Activated CD8-positive, alpha-beta memory T cell treated with anti-CD3 and anti-CD28 coated beads, Interleukin-2, amount 10 ng/mL, durations not matched to agents 7 days and 5 days (primary cell): ENCODE measurements around the gene METAP1. TPM values are rescaled to one million over a fixed set of nuclear protein-coding genes. Genes with fewer than 3 reads are reported as not detected.
"Not testable (repeated sequence)": the region's sequence is repeated elsewhere in the genome, so short reads cannot be mapped to it uniquely, and the experiment has no call there.

Source experiments
- ATAC-seq: fragments of 150-1000 bp; cut with Tn5 transposase; one replicate; pipeline ENCODE4 v1.10.0; 2021; ENCODE audit warnings: moderate library complexity
- CTCF ChIA-PET: fragments of 350-600 bp; sonication (Branson Sonifier 250); formaldehyde crosslinking; loops from one replicate; lab custom pipeline; 2021; ENCODE audit warnings: antibody characterized with exemption; lab: Charles Lee
- DNase-seq: peaks from one replicate; pipeline ENCODE4 v3.0.0-alpha.2; 2020
- H3K27ac Mint-ChIP-seq: one replicate; pipeline ENCODE4 v1.8.0; 2021; ENCODE audit warnings: mild to moderate bottlenecking, mixed read lengths
- H3K27me3 Mint-ChIP-seq: one replicate; pipeline ENCODE4 v1.8.0; 2021; ENCODE audit warnings: mixed read lengths
- H3K36me3 Mint-ChIP-seq: one replicate; pipeline ENCODE4 v1.8.0; 2021; ENCODE audit warnings: mild to moderate bottlenecking, mixed read lengths
- H3K4me1 Mint-ChIP-seq: one replicate; pipeline ENCODE4 v1.8.0; 2021; ENCODE audit warnings: mixed read lengths
- H3K4me3 Mint-ChIP-seq: one replicate; pipeline ENCODE4 v1.8.0; 2021; ENCODE audit warnings: mild to moderate bottlenecking, moderate library complexity, mixed read lengths
- H3K9me3 Mint-ChIP-seq: one replicate; pipeline ENCODE4 v1.8.0; 2022; ENCODE audit warnings: low read depth, mixed read lengths
- total RNA-seq, 2 experiments: library from RNA; stranded (reverse); gene quantifications; one replicate each; pipeline ENCODE4 v1.2.3, GENCODE V29; 2021

The METAP1 gene
- total RNA-seq, 2 experiments from 2014 or later, result 43.7 to 48.4 TPM

DNA sequence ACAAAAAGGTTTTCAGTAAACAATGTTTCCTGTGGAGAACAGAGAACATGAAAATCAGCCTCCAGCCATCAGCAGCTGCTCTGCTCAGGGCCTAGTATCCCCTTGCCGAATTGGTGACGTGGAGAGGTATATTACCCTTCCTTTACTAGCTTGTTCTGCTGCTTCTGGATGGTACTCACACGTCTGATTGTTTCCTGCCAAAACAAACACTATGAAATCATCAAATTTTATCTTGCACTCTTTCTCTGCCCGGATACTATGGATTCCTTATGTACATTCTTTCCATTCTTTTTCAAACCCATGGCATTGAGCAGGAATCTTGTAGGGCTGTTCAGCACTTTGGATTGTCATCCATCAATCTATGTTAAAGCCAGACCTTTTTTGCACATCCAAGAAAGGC is 18.8 kb upstream of the METAP1 start:
- no peaks in the 10 kb centered on the region for H3K9me3 Mint-ChIP-seq
- no peak overlapping the region for H3K27ac Mint-ChIP-seq
- no peak overlapping the region for H3K4me3 Mint-ChIP-seq
- ATAC-seq, result no peak
- peaks cover 19% of the 10 kb centered on the region for H3K27me3 Mint-ChIP-seq
- CTCF ChIA-PET, result no interaction called here
- no peak for DNase-seq
- H3K36me3 Mint-ChIP-seq, result no peaks in the 10 kb centered on the region
- H3K4me1 Mint-ChIP-seq, result no peaks in the 10 kb centered on the region

- Mint-ChIP-seq H3K9me3 (no peaks in the 10 kb centered on the region), H3K4me3 (no peak overlapping the region), H3K36me3 (no peaks in the 10 kb centered on the region), H3K4me1 (no peaks in the 10 kb centered on the region), H3K27me3 (peaks cover 20% of the 10 kb centered on the region), H3K27ac (no peak overlapping the region)
- DNase-seq, result no peak
- no peak for ATAC-seq
- CTCF ChIA-PET, result interaction anchor here (1.4 to 2.2 kb wide), 2 partner anchors 9 to 17 kb away, joined by 3 to 7 read pairs; partner anchors contain the start of gene METAP1
These were observed 18.0 kb upstream of the METAP1 start for GRCh38 chr4:98977557-98977956.

DNA sequence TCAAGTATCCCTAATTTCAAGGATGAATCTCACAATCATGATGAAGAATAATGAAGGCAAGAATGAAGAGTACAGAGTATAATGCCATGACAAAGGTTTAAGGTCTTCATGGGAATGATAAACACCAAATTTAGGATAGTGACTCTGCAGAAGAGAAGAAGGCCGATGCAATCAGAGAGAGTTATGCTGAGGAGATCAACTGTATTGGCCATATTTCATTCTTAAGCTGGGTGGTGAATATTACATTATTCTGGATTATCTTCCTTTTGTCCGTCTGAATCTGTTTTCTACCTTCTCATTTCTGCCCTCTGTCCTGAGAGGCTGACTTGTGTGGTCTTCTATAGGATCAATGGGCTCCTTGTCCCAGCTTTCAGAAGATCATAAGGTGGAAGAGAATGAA is 7.8 kb upstream of the METAP1 start:
- peaks cover 4% of the 10 kb centered on the region for H3K27me3 Mint-ChIP-seq

DNA sequence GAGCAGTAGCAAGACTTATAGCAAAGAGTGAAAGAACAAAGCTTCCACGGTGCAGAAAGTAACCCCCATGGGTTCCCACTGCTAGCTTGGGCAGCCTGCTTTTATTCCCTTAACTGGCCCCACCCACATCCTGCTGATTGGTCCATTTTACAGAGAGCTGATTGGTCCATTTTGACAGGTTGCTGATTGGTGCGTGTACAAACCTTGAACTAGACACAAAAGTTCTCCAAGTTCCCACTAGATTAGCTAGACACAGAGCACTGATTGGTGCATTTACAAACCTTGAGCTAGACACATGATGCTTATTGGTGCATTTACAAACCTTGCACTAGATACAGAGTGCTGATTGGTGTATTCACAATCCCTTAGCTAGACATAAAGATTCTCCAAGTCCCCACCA is 2.7 kb upstream of the METAP1 start:
- CTCF ChIA-PET, result interaction anchor here (1.2 to 9.8 kb wide), 2 partner anchors 52 to 63 kb away, joined by 3 to 151 read pairs; no protein-coding TSS in a partner anchor
- not testable (repeated sequence) for H3K4me3 Mint-ChIP-seq, H3K9me3 Mint-ChIP-seq, H3K27me3 Mint-ChIP-seq, ATAC-seq, H3K27ac Mint-ChIP-seq, H3K36me3 Mint-ChIP-seq, DNase-seq
- peaks cover 19% of the 10 kb centered on the region for H3K4me1 Mint-ChIP-seq

More for the DNA sequence above, 7.8 kb upstream of the METAP1 start:
- no peak for ATAC-seq
- H3K36me3 Mint-ChIP-seq, result no peaks in the 10 kb centered on the region
- no peak for DNase-seq
- CTCF ChIA-PET, result no interaction called here
- no peak overlapping the region for H3K27ac Mint-ChIP-seq
- H3K4me1 Mint-ChIP-seq, result no peaks in the 10 kb centered on the region
- no peak overlapping the region for H3K4me3 Mint-ChIP-seq
- H3K9me3 Mint-ChIP-seq, result no peaks in the 10 kb centered on the region

DNA sequence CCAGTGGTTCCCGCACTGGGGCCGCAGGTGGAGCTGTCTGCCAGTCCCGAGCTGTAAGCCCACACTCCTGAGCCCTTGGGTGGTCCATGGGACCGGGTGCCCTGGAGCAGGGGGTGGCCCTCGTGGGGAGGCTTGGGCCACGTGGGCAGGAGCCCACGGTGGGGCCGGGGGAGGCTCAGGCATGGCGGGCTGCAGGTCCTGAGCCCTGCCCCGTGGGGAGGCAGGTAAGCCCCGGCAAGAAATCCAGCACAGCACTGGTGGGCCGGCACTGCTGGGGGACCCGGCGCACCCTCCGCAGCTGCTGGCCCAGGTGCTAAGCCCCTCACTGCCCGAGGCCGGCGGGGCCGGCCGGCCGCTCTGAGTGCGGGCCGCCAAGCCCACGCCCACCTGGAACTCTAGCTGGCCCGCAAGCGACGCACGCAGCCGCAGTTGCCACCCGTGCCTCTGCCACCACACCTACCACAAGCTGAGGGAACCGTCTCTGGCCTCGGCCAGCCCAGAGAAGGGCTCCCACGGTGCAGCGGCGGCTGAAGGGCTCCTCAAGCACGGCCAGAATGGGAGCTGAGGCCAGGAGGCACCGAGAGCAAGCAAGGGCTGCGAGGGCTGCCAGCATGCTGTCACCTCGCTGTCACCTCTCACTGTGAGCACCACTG is 2.0 kb upstream of the METAP1 start:
- Mint-ChIP-seq H3K36me3 (peaks cover 9% of the 10 kb centered on the region), H3K4me1 (peaks cover 22% of the 10 kb centered on the region), H3K27me3 (no peaks in the 10 kb centered on the region), H3K27ac (no peak overlapping the region), H3K9me3 (no peaks in the 10 kb centered on the region), H3K4me3 (no peak overlapping the region)
- CTCF ChIA-PET, result interaction anchor here (1.2 to 9.8 kb wide), 7 partner anchors 36 to 845 kb away, joined by 3 to 151 read pairs (median 5); partner anchors contain the start of gene EIF4E
- no peak for DNase-seq
- no peak for ATAC-seq

DNA sequence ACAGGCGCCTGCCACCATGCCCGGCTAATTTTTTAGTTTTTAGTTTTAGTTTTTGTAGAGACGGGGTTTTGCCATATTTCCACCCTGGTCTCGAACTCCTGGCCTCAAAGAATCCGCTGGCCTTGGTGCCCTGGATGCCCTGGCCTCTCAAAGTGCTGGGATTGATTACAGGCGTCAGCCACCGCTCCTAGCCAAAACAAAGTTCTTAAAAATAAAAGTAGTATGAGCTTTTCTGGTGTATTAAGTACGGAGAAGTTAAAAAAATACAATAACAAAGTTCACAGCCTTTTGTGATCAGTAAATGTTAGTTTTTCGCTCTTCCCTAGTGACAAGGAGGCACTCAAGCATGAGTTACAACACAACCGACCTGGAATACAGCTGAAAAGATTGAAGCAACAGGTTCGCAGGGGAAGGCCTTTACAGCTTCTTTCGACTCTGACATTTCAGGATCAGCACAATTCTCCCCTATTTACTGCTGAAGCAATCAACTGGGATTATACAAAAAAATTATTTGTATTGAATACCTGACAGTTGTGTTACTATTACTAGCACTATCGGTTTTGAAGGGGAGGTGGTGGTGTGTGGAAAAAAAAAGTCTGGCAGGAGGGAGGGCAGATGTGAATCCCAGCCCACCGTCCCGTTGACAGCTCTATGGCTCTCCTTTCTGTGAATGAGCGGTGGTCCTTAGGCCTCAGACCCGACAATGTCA is 893 bp upstream of the METAP1 start:
- DNase-seq, result no peak
- H3K4me3 Mint-ChIP-seq, result peak overlapping the region; percentile 88
- H3K27me3 Mint-ChIP-seq, result no peaks in the 10 kb centered on the region
- H3K9me3 Mint-ChIP-seq, result no peaks in the 10 kb centered on the region
- CTCF ChIA-PET, result interaction anchor here (0.6 to 9.8 kb wide), 44 partner anchors 10 to 954 kb away, joined by 3 to 151 read pairs (median 5); partner anchors contain the start of genes ADH5, EIF4E, RAP1GDS1 and STPG2
- H3K36me3 Mint-ChIP-seq, result peaks cover 14% of the 10 kb centered on the region
- H3K4me1 Mint-ChIP-seq, result peaks cover 24% of the 10 kb centered on the region
- ATAC-seq, result no peak
- peak overlapping the region; percentile 97 for H3K27ac Mint-ChIP-seq

DNA sequence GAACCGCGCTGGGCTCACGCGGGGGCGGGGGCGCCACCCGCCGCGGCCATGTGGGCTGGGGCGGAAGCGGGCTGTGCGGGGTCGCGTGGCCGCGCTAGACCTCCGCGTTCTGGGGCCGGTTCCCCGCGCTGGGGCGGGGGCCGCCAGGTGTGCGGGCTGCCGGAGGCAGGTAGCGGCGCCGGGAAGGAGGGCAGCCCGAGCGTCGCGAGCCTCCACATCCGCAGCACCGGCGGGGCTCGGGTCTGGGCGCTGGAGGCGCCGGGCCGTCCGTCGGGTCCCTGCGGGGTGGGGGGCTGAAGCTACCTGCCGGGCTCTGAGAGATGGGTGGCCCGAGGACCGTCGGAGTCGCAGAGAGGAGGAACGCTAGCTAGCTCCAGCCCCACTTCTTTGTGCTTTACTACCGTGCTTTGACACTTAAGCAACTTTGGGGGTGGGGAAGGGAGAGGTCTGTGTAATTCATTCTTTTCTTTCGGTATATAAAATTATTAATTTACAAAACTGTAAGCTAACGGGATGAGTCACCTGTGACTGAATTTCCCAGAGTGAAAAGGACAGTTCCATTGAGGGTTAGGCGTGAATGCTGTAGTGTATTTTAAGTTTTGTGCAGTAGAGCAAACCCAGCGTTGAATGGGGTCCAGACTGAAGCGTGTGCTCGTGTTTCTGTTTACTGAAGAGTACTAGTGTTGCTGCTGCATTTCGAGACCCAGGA is 689 bp downstream of the METAP1 start:
- Mint-ChIP-seq H3K9me3 (no peaks in the 10 kb centered on the region), H3K4me3 (peak overlapping the region; percentile 76), H3K4me1 (peaks cover 26% of the 10 kb centered on the region), H3K36me3 (peaks cover 20% of the 10 kb centered on the region), H3K27ac (peak overlapping the region; percentile 48), H3K27me3 (no peaks in the 10 kb centered on the region)
- ATAC-seq (no peak), DNase-seq (peak; percentile 45)
- CTCF ChIA-PET, result interaction anchor here (1.1 to 9.8 kb wide), 7 partner anchors 11 to 91 kb away, joined by 3 to 151 read pairs (median 7); partner anchors contain the start of gene ADH5

- H3K4me3 Mint-ChIP-seq, result peak overlapping the region; percentile 76
- DNase-seq (no peak), ATAC-seq (no peak)
- H3K9me3 Mint-ChIP-seq, result no peaks in the 10 kb centered on the region
- H3K27me3 Mint-ChIP-seq, result no peaks in the 10 kb centered on the region
- H3K27ac Mint-ChIP-seq, result peak overlapping the region; percentile 48
- H3K4me1 Mint-ChIP-seq, result peaks cover 26% of the 10 kb centered on the region
- H3K36me3 Mint-ChIP-seq, result peaks cover 20% of the 10 kb centered on the region
- CTCF ChIA-PET, result interaction anchor here (3.3 to 9.8 kb wide), 2 partner anchors 59 to 91 kb away, joined by 30 to 151 read pairs; partner anchors contain the start of gene ADH5
These were observed 1.2 kb downstream of the METAP1 start for GRCh38 chr4:98996765-98997068.

DNA sequence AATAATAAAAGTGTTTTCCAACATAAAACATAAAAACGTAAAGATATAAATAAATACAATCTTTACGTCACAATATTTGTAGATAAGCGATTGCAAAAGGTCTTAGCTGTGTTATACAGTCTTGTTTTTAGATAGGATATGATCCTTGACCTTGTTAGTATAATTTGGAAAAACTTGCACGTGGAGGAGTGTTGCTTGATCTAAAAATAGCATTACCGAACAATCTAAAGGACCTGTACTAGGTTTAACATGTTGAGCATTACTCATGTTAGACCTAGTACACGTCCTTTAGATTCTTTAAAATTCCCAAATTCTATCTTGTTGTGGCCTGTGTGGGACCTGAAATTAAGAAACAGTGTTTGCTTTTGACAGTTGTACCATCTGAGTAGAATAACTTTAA is 1.6 kb downstream of the METAP1 start:
- no peak overlapping the region for H3K27ac Mint-ChIP-seq
- no peaks in the 10 kb centered on the region for H3K9me3 Mint-ChIP-seq
- no peak for DNase-seq
- CTCF ChIA-PET, result interaction anchor here (3.3 to 9.8 kb wide), 2 partner anchors 58 to 90 kb away, joined by 30 to 151 read pairs; partner anchors contain the start of gene ADH5
- H3K4me1 Mint-ChIP-seq, result peaks cover 26% of the 10 kb centered on the region
- peak overlapping the region; percentile 39 for H3K4me3 Mint-ChIP-seq
- peaks cover 20% of the 10 kb centered on the region for H3K36me3 Mint-ChIP-seq
- no peak for ATAC-seq
- no peaks in the 10 kb centered on the region for H3K27me3 Mint-ChIP-seq

DNA sequence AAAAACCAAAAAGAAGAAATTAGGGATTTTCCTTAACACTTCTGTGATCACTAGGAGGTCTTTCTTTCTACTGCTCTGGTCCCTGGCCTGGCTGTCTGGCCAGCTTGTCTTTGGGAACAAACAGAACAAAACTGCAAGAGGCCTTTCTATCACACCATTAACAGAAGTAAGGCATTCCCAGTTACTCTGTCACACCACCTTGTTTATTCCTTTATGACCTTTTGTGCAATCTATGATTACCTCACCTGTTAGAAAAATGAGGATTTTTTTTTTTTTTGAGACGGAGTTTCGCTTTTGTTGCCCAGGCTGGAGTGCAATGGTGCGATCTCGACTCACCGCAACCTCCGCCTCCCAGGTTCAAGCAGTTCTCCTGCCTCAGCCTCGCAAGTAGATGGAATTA is 3.0 kb downstream of the METAP1 start:
- DNase-seq, result no peak
- H3K27ac Mint-ChIP-seq, result no peak overlapping the region
- no peaks in the 10 kb centered on the region for H3K27me3 Mint-ChIP-seq
- H3K9me3 Mint-ChIP-seq, result no peaks in the 10 kb centered on the region
- CTCF ChIA-PET, result interaction anchor here (9.8 kb wide), 1 partner anchor 57 kb away, joined by 151 read pairs; no protein-coding TSS in a partner anchor
- H3K36me3 Mint-ChIP-seq, result peaks cover 20% of the 10 kb centered on the region
- ATAC-seq, result no peak
- H3K4me1 Mint-ChIP-seq, result peaks cover 30% of the 10 kb centered on the region
- H3K4me3 Mint-ChIP-seq, result no peak overlapping the region

- Mint-ChIP-seq H3K4me3 (no peak overlapping the region), H3K27ac (no peak overlapping the region), H3K4me1 (peaks cover 17% of the 10 kb centered on the region), H3K36me3 (peaks cover 26% of the 10 kb centered on the region), H3K27me3 (no peaks in the 10 kb centered on the region), H3K9me3 (no peaks in the 10 kb centered on the region)
- CTCF ChIA-PET, result interaction anchor here (1.1 kb wide), 1 partner anchor 53 kb away, joined by 4 read pairs; no protein-coding TSS in a partner anchor
- ATAC-seq (no peak), DNase-seq (no peak)
These were observed 6.8 kb downstream of the METAP1 start for GRCh38 chr4:99002279-99002678.

DNA sequence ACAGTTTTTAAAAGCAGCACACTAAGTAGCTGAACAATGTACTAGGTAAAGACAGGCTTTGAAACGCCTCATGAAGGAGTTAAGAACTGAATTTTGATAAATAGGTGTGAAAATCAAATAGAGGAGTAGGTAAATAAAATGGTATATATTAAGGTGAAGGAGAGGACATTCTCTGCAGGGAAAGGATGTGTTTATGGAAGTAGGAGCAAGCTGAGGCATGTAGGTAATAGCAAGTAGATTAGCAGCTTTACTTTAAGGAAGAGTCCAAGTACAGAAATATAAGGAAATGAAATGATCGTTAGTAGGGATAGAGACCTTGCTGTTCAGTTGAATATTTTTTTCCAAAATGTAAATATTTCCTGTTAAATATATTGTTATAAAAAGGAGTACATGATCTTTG is 12.5 kb downstream of the METAP1 start:
- H3K4me1 Mint-ChIP-seq, result no peaks in the 10 kb centered on the region
- no peaks in the 10 kb centered on the region for H3K27me3 Mint-ChIP-seq
- DNase-seq (no peak), ATAC-seq (no peak)
- no peak overlapping the region for H3K4me3 Mint-ChIP-seq
- no peak overlapping the region for H3K27ac Mint-ChIP-seq
- CTCF ChIA-PET, result interaction anchor here (0.8 to 4.0 kb wide), 3 partner anchors 9 to 48 kb away, joined by 3 to 18 read pairs (median 7); partner anchors contain the start of gene METAP1
- peaks cover 39% of the 10 kb centered on the region for H3K36me3 Mint-ChIP-seq
- H3K9me3 Mint-ChIP-seq, result peaks cover 4% of the 10 kb centered on the region

DNA sequence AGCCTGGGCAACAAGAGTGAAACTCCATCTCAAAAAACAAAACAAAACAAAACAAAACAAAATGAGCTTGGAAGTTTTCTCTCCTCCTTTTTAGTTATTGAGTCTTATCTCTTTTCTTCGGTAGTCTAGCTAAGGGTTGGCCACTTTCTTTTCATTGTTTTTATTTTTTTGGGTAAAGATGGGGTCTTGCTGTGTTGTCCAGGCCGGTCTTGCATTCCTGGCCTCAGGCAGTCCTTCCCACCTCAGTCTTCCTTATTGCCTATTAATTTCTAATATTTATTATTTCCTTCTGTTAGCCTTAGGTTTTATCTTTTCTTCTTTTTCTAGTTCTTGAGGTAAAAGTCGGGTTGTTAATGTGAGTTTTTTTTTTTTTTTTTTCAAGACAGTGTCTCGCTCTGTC is 16.4 kb downstream of the METAP1 start:
- H3K36me3 Mint-ChIP-seq, result peaks cover 45% of the 10 kb centered on the region
- no peak overlapping the region for H3K27ac Mint-ChIP-seq
- DNase-seq (no peak), ATAC-seq (no peak)
- H3K9me3 Mint-ChIP-seq, result peaks cover 4% of the 10 kb centered on the region
- H3K27me3 Mint-ChIP-seq, result no peaks in the 10 kb centered on the region
- H3K4me1 Mint-ChIP-seq, result no peaks in the 10 kb centered on the region
- no peak overlapping the region for H3K4me3 Mint-ChIP-seq
- CTCF ChIA-PET, result interaction anchor here (1.3 to 1.5 kb wide), 3 partner anchors 15 to 45 kb away, joined by 3 to 5 read pairs (median 5); partner anchors contain the start of gene METAP1
